CD4-positive, alpha-beta memory T cell (primary cell): ENCODE results near the gene KIRREL3. TPM values are rescaled to one million over a fixed set of nuclear protein-coding genes. Genes with fewer than 3 reads are reported as not detected.

Experiments used
- CTCF ChIA-PET: fragments of 350-600 bp; sonication (Branson Sonifier 250); formaldehyde crosslinking; loops from one replicate; lab custom pipeline; 2021; ENCODE audit warnings: inconsistent platforms; ENCODE audit not compliant: partially characterized antibody; lab: Charles Lee
- POLR2A ChIA-PET: fragments of 350-600 bp; sonication (Branson Sonifier 250); formaldehyde crosslinking; loops from one replicate; lab custom pipeline; 2021; ENCODE audit not compliant: partially characterized antibody; lab: Charles Lee
- DNase-seq, 5 donors: peaks; one replicate each; pipeline versions ENCODE4 v3.0.0 to v3.0.0-alpha.2; 2020 to 2022; ENCODE audit warnings: mixed read lengths in 1 of 5
- H3K27ac ChIP-seq: one replicate; pipeline ENCODE4 v1.7.0; 2013; ENCODE audit warnings: low read depth, low read length
- H3K27me3 ChIP-seq: 2 replicates; pipeline ENCODE4 v1.7.0; 2013; ENCODE audit warnings: mild to moderate bottlenecking, low read length, moderate library complexity; ENCODE audit not compliant: insufficient read depth
- H3K36me3 ChIP-seq: 2 replicates; pipeline ENCODE4 v1.7.0; 2013; ENCODE audit warnings: mild to moderate bottlenecking, low read length, moderate library complexity; ENCODE audit not compliant: insufficient read depth
- H3K4me1 ChIP-seq: 2 replicates; pipeline ENCODE4 v1.7.0; 2013; ENCODE audit warnings: mild to moderate bottlenecking, low read length, moderate library complexity; ENCODE audit not compliant: insufficient read depth
- H3K4me3 ChIP-seq, 2 donors: one replicate each; pipeline ENCODE4 v1.7.0; 2013; ENCODE audit warnings: low read length in 2 of 2, mild to moderate bottlenecking in 1 of 2
- H3K9me3 ChIP-seq, 2 donors: one replicate each; pipeline ENCODE4 v1.7.0; 2013; ENCODE audit warnings: low read length in 2 of 2, control low read depth in 1 of 2; ENCODE audit not compliant: control insufficient read depth in 1 of 2
- H3K27ac Mint-ChIP-seq, 7 donors: one replicate each; pipeline ENCODE4 v1.8.0; 2020 to 2021; ENCODE audit warnings: mixed read lengths in 7 of 7, mild to moderate bottlenecking in 6 of 7, inconsistent platforms in 3 of 7, moderate library complexity in 3 of 7
- H3K27me3 Mint-ChIP-seq, 2 donors: one replicate each; pipeline ENCODE4 v1.8.0; 2020 to 2021; ENCODE audit warnings: mixed read lengths in 2 of 2
- H3K36me3 Mint-ChIP-seq, 2 donors: one replicate each; pipeline ENCODE4 v1.8.0; 2020 to 2021; ENCODE audit warnings: mixed read lengths in 2 of 2, inconsistent platforms in 1 of 2, mild to moderate bottlenecking in 1 of 2
- H3K4me1 Mint-ChIP-seq, 4 donors: one replicate each; pipeline ENCODE4 v1.8.0; 2020 to 2021; ENCODE audit warnings: mixed read lengths in 4 of 4, mild to moderate bottlenecking in 1 of 4
- H3K4me3 Mint-ChIP-seq, 8 donors: one replicate each; pipeline ENCODE4 v1.8.0; 2020 to 2021; ENCODE audit warnings: mixed read lengths in 8 of 8, mild to moderate bottlenecking in 7 of 8, moderate library complexity in 6 of 8, inconsistent platforms in 3 of 8
- H3K9me3 Mint-ChIP-seq, 8 donors: one replicate each; pipeline ENCODE4 v1.8.0; 2020 to 2021; ENCODE audit warnings: mixed read lengths in 8 of 8, mild to moderate bottlenecking in 5 of 8, inconsistent platforms in 3 of 8, moderate library complexity in 1 of 8
- intact Hi-C: fragments of 100-400 bp; cut with micrococcal nuclease; formaldehyde crosslinking; loops from one replicate; pipeline ENCODE4 v1.15.1; 2023
- polyA plus RNA-seq, 2 donors: library from polyadenylated mRNA; unstranded; fragments of 300-500 nt; fragmentation: Illumina TruSeq; gene quantifications; one replicate each; pipeline ENCODE4 v1.2.3, GENCODE V29; 2021
- total RNA-seq, 2 experiments: library from RNA; stranded (reverse); gene quantifications; one replicate each; pipeline ENCODE4 v1.2.3, GENCODE V29; 2021

The KIRREL3 gene
- total and polyA plus RNA-seq, 4 experiments from 2014 or later = not detected

GRCh38 chr11:126451211-126451802 lies 549.3 kb downstream of the KIRREL3 start:
- Mint-ChIP-seq H3K27ac (no peak overlapping the region), H3K4me1 (peaks cover 0 to 5% (median 3%) of the 10 kb centered on the region in 4 donors), H3K27me3 (no peaks in the 10 kb centered on the region), H3K36me3 (no peaks in the 10 kb centered on the region), H3K9me3 (peaks cover 0 to 2% (median 0%) of the 10 kb centered on the region in 8 donors), H3K4me3 (no peak overlapping the region)
- Histone ChIP-seq H3K27ac (no peak overlapping the region), H3K9me3 (peaks cover 0 to 3% of the 10 kb centered on the region in 2 donors), H3K36me3 (no peaks in the 10 kb centered on the region), H3K4me1 (no peaks in the 10 kb centered on the region), H3K27me3 (no peaks in the 10 kb centered on the region), H3K4me3 (no peak overlapping the region)
- CTCF ChIA-PET = interaction anchor here (2.0 to 4.8 kb wide), 2 partner anchors 10 to 29 kb away, joined by 6 to 22 read pairs; no protein-coding TSS in a partner anchor
- POLR2A ChIA-PET = no interaction called here
- intact Hi-C loops = no loop called here
- DNase-seq = no peak

- H3K9me3 Mint-ChIP-seq = peaks cover 0 to 2% (median 0%) of the 10 kb centered on the region in 8 donors
- no peak overlapping the region for H3K27ac Mint-ChIP-seq
- DNase-seq = peak in 1 of 5 donors; percentile 10
- no peaks in the 10 kb centered on the region for H3K27me3 Mint-ChIP-seq
- peaks cover 0 to 3% of the 10 kb centered on the region in 2 donors for H3K9me3 ChIP-seq
- no peak overlapping the region for H3K4me3 ChIP-seq
- no peak overlapping the region for H3K4me3 Mint-ChIP-seq
- H3K27ac ChIP-seq = no peak overlapping the region
- H3K27me3 ChIP-seq = no peaks in the 10 kb centered on the region
- CTCF ChIA-PET = no interaction called here
- no peaks in the 10 kb centered on the region for H3K36me3 ChIP-seq
- H3K4me1 ChIP-seq = no peaks in the 10 kb centered on the region
- POLR2A ChIA-PET = no interaction called here
- H3K36me3 Mint-ChIP-seq = no peaks in the 10 kb centered on the region
- intact Hi-C loops = no loop called here
- H3K4me1 Mint-ChIP-seq = peaks cover 0 to 5% (median 3%) of the 10 kb centered on the region in 4 donors
These were observed 549.8 kb downstream of the KIRREL3 start for GRCh38 chr11:126450806-126451205.

GRCh38 chr11:126450198-126450597 lies 550.4 kb downstream of the KIRREL3 start:
- H3K4me1 Mint-ChIP-seq = peaks cover 0 to 5% (median 3%) of the 10 kb centered on the region in 4 donors
- DNase-seq = peak in 1 of 5 donors; percentile 11
- Histone ChIP-seq H3K4me1 (no peaks in the 10 kb centered on the region), H3K36me3 (no peaks in the 10 kb centered on the region), H3K27me3 (no peaks in the 10 kb centered on the region), H3K4me3 (no peak overlapping the region), H3K27ac (no peak overlapping the region), H3K9me3 (peaks cover 0 to 3% of the 10 kb centered on the region in 2 donors)
- CTCF ChIA-PET = no interaction called here
- POLR2A ChIA-PET = no interaction called here
- no peaks in the 10 kb centered on the region for H3K36me3 Mint-ChIP-seq
- H3K4me3 Mint-ChIP-seq = no peak overlapping the region
- H3K27me3 Mint-ChIP-seq = no peaks in the 10 kb centered on the region
- intact Hi-C loops = no loop called here
- peaks cover 0 to 2% (median 0%) of the 10 kb centered on the region in 8 donors for H3K9me3 Mint-ChIP-seq
- H3K27ac Mint-ChIP-seq = no peak overlapping the region

GRCh38 chr11:126446581-126446980 lies 554.0 kb downstream of the KIRREL3 start:
- Mint-ChIP-seq H3K27ac (no peak overlapping the region), H3K9me3 (peaks cover 0 to 2% (median 0%) of the 10 kb centered on the region in 8 donors), H3K36me3 (no peaks in the 10 kb centered on the region), H3K4me1 (peaks cover 0 to 5% (median 3%) of the 10 kb centered on the region in 4 donors), H3K27me3 (peaks cover 1% of the 10 kb centered on the region in 2 donors), H3K4me3 (no peak overlapping the region)
- Histone ChIP-seq H3K9me3 (peaks cover 0 to 3% of the 10 kb centered on the region in 2 donors), H3K4me3 (no peak overlapping the region), H3K36me3 (no peaks in the 10 kb centered on the region), H3K4me1 (no peaks in the 10 kb centered on the region), H3K27ac (no peak overlapping the region), H3K27me3 (no peaks in the 10 kb centered on the region)
- DNase-seq = no peak
- ChIA-PET CTCF (interaction anchor here (13.4 kb wide), 1 partner anchor 34 kb away, joined by 263 read pairs; no protein-coding TSS in a partner anchor), POLR2A (no interaction called here)
- intact Hi-C loops = no loop called here

GRCh38 chr11:126444072-126444471 lies 556.5 kb downstream of the KIRREL3 start:
- H3K36me3 Mint-ChIP-seq = no peaks in the 10 kb centered on the region
- intact Hi-C loops = no loop called here
- no peaks in the 10 kb centered on the region for H3K27me3 ChIP-seq
- CTCF ChIA-PET = interaction anchor here (1.2 to 13.4 kb wide), 3 partner anchors 13 to 37 kb away, joined by 3 to 263 read pairs (median 6); no protein-coding TSS in a partner anchor
- H3K4me3 ChIP-seq = no peak overlapping the region
- POLR2A ChIA-PET = no interaction called here
- H3K4me1 ChIP-seq = peaks cover 3% of the 10 kb centered on the region
- peaks cover 0 to 5% (median under 1%) of the 10 kb centered on the region in 4 donors for H3K4me1 Mint-ChIP-seq
- peaks cover 3 to 8% of the 10 kb centered on the region in 2 donors for H3K27me3 Mint-ChIP-seq
- H3K27ac Mint-ChIP-seq = no peak overlapping the region
- H3K4me3 Mint-ChIP-seq = no peak overlapping the region
- H3K9me3 Mint-ChIP-seq = no peaks in the 10 kb centered on the region
- no peak overlapping the region for H3K27ac ChIP-seq
- no peaks in the 10 kb centered on the region for H3K9me3 ChIP-seq
- no peaks in the 10 kb centered on the region for H3K36me3 ChIP-seq
- no peak for DNase-seq

GRCh38 chr11:126443120-126443519 lies 557.5 kb downstream of the KIRREL3 start:
- Histone ChIP-seq H3K4me1 (peaks cover 3% of the 10 kb centered on the region), H3K27ac (no peak overlapping the region), H3K9me3 (no peaks in the 10 kb centered on the region), H3K27me3 (no peaks in the 10 kb centered on the region), H3K4me3 (no peak overlapping the region), H3K36me3 (no peaks in the 10 kb centered on the region)
- H3K36me3 Mint-ChIP-seq = no peaks in the 10 kb centered on the region
- ChIA-PET POLR2A (no interaction called here), CTCF (interaction anchor here (1.5 to 13.4 kb wide), 4 partner anchors 12 to 901 kb away, joined by 3 to 263 read pairs (median 17); no protein-coding TSS in a partner anchor)
- no peak for DNase-seq
- H3K4me1 Mint-ChIP-seq = peaks cover 0 to 5% (median under 1%) of the 10 kb centered on the region in 4 donors
- H3K9me3 Mint-ChIP-seq = no peaks in the 10 kb centered on the region
- H3K4me3 Mint-ChIP-seq = no peak overlapping the region
- H3K27me3 Mint-ChIP-seq = peaks cover 3 to 8% of the 10 kb centered on the region in 2 donors
- H3K27ac Mint-ChIP-seq = no peak overlapping the region
- intact Hi-C loops = no loop called here

- Histone ChIP-seq H3K27me3 (no peaks in the 10 kb centered on the region), H3K36me3 (no peaks in the 10 kb centered on the region), H3K4me3 (no peak overlapping the region), H3K9me3 (no peaks in the 10 kb centered on the region), H3K4me1 (peaks cover 3% of the 10 kb centered on the region), H3K27ac (no peak overlapping the region)
- intact Hi-C loops = loop anchor here (1.0 kb wide), 1 partner anchor 39 kb away; no protein-coding TSS in a partner anchor
- Mint-ChIP-seq H3K36me3 (no peaks in the 10 kb centered on the region), H3K27ac (no peak overlapping the region), H3K9me3 (no peaks in the 10 kb centered on the region), H3K4me1 (peaks cover 0 to 5% (median under 1%) of the 10 kb centered on the region in 4 donors), H3K27me3 (peaks cover 3 to 8% of the 10 kb centered on the region in 2 donors), H3K4me3 (no peak overlapping the region)
- CTCF ChIA-PET = interaction anchor here (1.1 to 13.4 kb wide), 10 partner anchors 8 to 905 kb away, joined by 3 to 263 read pairs (median 4); no protein-coding TSS in a partner anchor
- peak; percentile 56 to 74 (median 61) for DNase-seq
- POLR2A ChIA-PET = interaction anchor here (1.6 kb wide), 1 partner anchor 40 kb away, joined by 8 read pairs; no protein-coding TSS in a partner anchor
These were observed 559.6 kb downstream of the KIRREL3 start for GRCh38 chr11:126440792-126441514.
